Left ventricle myocardium superior (tissue), 1 donor: ENCODE measurements around the gene FJX1. TPM values are rescaled to one million over a fixed set of nuclear protein-coding genes. Genes with fewer than 3 reads are reported as not detected.
"Not testable (repeated sequence)": the region's sequence is repeated elsewhere in the genome, so short reads cannot be mapped to it uniquely, and the experiment has no call there.

Experiments used
- ATAC-seq: fragments of 200-7000 bp; cut with Tn5 transposase; one replicate; pipeline ENCODE4 v1.9.1; 2020; ENCODE audit warnings: mild to moderate bottlenecking, moderate library complexity
- DNase-seq: peaks from one replicate; pipeline ENCODE4 v3.0.0-alpha.2; 2020
- intact Hi-C: fragments of 100-400 bp; cut with micrococcal nuclease; formaldehyde crosslinking; loops from one replicate; pipeline ENCODE4 v1.11.0; 2022
- total RNA-seq: library from RNA; stranded (reverse); fragmentation: NEBNext Ultra II Directional; extraction: Animal tissue kit (Norgen Biotek cat#: 25700); gene quantifications from one replicate; pipeline ENCODE4 v1.2.1, GENCODE V29; 2021
- donor health status: DM: no; HTN: yes; CAD: no; lungs with severe emphysema.

The FJX1 gene
- total RNA-seq, 1 donor from 2014 or later, result 1.2 TPM

DNA sequence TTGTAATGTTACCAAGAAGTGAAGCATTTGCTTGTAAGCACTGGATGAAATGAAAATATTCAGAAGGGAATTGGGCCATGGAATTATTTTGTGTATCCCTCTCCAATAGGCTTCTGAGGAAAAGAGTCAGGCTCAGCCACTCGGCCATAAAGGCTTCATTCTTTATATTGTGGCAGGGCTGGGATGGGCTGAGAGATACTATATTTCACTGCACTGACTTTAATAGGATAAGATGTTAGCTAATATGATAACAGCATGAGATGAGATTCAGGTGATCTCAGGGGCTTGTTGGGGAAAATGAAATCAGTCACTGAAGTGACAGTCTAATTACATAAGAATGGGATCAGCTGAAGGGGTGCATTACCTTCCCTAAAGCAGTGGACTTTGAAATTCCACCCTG, 37.0 kb downstream of the FJX1 start:
- no peak for ATAC-seq
- intact Hi-C loops, result no loop called here
- DNase-seq, result no peak

DNA sequence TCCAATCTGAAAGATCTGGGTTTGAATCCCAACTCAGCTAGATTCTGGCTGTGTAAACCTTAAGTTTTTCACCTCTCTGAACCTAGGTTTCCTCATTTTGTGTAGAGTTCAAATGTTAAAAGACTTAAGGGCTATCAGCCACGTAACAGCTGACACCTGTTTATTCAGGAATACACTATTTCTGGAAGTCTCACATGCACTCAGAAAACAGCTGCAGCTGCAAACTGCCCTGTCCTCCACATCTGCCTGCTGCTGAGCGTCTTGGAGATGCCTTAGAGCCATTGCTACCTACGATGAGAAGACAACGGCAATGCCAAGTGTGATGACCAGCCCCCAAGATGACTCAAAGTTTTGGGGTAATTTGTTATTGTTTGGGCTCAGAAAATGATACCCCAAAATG, 37.6 kb downstream of the FJX1 start:
- ATAC-seq (no peak), DNase-seq (no peak)
- intact Hi-C loops, result no loop called here

DNA sequence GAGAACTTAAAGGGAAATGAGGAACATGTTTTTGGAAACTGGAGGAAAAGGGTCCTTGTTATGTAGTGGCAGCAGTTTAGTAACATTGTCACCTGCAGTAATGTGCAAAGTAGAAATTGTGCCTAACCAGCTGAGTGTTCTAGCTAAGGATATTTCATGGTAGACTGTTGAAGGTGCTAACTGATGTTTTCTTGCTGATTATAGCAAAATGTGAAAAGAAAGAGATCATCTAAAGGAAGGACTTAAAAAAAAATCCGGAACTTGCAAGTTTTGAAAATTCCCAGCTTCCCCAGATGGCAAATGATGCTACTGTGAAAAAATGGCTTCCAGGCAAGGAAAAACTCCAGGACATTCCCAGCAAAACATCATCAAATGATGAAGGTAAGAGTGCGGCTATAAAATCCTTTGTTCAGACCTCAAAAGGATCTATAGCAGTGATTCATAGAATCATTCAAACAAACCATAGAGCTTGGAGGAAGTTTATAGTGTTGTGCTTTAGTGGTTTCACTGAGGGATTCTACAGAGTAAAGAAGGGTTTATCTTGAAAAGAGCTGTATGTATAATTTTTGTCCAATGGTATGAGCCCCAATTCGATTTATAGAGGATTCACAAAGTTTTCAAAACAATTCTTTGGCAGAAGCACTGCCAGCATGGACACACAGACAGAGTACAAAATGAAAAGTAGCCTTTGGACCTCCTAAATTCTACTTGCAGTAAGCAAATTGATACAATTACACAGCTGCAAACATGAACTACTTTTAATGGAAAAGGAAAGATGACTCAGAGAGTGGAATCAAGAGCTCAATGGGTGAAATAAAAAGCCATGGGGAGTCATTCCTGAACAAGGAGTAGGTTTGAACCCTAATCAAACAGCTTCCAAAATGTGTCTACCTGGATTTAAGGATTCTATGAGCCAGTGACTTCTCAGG, 40.0 kb downstream of the FJX1 start:
- ATAC-seq, result no peak
- no peak for DNase-seq
- intact Hi-C loops, result no loop called here

DNA sequence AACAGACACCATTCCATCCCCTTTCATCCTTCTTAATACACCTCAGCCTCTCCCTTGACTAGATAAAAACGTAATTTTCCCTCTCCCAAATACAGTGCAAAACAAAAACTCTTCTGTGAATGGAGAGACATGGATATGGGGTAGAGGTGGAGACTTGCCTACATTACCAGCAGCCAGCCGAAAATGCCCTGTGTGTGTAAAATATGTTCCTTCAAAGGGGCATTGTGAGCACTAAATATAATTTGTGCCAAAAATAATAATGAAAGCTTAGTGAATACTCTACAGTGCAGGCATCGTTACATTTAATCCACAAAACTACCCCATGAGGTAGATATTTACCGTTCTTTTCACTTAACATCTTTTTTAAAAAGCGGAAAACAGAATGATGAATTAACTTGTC, 43.3 kb downstream of the FJX1 start:
- ATAC-seq (no peak), DNase-seq (no peak)
- intact Hi-C loops, result no loop called here

DNA sequence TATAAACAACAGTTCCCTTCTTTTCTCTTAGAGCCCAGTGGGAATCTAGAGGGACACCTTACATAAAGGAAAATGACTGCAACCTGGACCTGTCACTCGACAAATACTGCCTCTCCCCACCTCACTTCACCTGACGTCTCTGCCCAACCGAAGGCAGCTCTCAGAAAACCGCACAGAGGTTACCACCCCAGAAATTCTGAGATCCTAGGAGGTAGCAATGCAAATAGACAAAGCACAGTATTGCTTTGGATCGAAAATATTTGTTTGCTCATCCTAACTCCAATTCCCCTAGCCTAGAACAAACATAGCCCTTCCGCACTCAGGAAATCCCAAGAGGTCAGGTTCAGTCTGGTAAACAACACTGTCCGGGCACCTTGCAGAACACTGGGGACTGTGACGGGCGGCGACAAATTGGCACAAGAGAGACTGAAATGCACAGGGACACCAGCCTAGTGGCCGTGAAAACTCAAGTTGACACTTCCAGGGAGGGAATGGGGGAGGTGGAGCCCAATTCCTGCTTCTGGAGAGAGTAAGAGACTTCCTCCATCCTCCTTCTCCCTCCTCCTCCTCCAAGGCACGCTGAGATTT, 43.9 kb downstream of the FJX1 start:
- no peak for DNase-seq
- intact Hi-C loops, result no loop called here
- ATAC-seq, result peak; percentile 64

DNA sequence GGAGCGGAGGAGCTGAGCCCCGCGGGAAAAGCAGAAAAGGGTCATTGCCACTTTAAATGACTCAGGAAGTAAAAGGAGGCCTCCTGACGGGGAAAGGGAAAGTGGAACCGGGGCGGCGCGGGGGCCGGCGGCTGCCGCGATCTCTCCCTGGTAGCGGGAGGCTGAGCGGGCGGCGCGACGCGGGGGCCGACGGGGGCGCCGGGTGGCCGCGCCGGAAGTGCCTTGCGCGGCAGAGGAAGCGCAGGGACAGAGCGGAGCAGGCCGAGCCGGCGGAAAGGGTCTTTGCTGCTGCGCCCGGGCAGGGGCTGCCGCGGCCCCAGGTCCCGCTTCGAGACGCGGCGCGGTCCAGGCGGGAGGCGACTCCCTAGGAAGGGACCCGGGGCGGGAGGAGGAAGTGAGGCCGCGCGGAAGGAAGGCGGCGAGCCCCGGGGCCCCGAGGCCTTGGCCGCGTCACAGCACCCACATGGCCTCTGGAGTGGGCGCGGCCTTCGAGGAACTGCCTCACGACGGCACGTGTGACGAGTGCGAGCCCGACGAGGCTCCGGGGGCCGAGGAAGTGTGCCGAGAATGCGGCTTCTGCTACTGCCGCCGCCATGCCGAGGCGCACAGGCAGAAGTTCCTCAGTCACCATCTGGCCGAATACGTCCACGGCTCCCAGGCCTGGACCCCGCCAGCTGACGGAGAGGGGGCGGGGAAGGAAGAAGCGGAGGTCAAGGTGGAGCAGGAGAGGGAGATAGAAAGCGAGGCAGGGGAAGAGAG, 44.6 kb downstream of the FJX1 start, which contains the start of gene TRIM44:
Gene TRIM44 (plus strand): TSS at position 127 of the 759 bp plus-strand sequence. CDS start 337 bp downstream, at position 464.
- DNase-seq (peak; percentile 91), ATAC-seq (peak; percentile 97)
- intact Hi-C loops, result no loop called here

DNA sequence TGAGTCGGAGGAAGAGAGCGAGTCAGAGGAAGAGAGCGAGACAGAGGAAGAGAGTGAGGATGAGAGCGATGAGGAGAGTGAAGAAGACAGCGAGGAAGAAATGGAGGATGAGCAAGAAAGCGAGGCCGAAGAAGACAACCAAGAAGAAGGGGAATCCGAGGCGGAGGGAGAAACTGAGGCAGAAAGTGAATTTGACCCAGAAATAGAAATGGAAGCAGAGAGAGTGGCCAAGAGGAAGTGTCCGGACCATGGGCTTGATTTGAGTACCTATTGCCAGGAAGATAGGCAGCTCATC, 45.1 kb downstream of the FJX1 start:
- intact Hi-C loops, result no loop called here
- ATAC-seq, result no peak
- DNase-seq, result no peak

DNA sequence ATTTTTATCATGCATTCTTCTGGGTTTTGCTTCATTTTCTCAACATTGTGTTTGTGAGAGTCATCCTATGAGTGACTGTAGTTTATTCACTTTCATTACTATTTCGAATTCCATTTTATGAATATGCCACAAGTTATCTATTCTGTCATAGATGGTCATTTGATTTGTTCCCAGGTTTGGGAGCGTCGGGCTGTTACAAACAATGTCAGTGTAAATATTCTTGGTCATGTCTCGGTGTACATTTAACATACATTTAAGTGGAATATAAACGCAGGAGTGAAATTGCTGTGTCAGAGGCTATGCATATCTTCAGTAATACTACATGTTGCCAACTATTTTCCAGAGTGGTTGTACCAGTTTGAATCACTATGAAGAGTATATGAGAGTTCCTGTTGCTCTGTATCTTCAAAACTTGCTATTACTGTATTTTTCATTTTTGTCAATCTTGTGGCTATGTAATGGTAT, 46.7 kb downstream of the FJX1 start:
- ATAC-seq, result no peak
- intact Hi-C loops, result no loop called here
- no peak for DNase-seq

DNA sequence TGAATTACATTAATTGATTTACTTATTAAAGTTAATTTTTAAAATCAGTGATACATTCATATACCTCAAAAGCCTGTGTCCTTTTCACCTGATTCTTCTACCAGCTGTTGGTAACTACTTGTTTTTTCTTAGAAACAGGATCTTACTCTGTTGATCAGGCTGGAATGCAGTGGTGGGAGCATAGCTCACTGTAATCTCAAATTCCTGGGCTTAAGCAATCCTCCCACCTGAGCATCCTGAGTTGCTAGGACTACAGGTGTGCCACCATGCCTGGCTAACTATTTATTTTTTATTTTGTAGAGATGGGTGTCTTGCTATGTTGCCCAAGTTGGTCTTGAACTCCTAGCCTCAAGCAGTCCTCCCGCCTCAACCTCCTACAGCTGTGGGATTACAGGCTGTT, 49.0 kb downstream of the FJX1 start:
- ATAC-seq (no peak), DNase-seq (no peak)
- intact Hi-C loops, result no loop called here

DNA sequence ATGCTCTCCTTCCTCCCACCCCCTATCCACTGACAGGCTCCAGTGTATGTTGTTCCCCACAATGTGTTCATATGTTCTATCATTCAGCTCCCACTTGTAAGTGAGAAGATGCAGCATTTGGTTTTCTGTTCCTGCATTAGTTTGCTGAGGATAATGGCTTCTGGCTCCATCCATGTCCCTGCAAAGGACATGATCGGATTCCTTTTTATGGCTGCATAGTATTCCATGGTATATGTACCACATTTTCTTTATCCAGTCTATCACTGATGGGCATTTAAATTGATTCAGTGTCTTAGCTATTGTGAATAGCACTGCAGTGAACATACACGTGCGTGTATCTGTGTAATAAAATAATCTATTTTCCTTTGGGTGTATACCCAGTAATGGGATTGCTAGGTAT, 50.1 kb downstream of the FJX1 start:
- intact Hi-C loops, ATAC-seq, DNase-seq: not testable (repeated sequence)

Other genes with a start within 250 kb of the FJX1 start
- 2.7 TPM for gene SLC1A2, start 198.9 kb upstream of the FJX1 start, total RNA-seq
- gene PAMR1, start 92.8 kb upstream of the FJX1 start, total RNA-seq, result 12.4 TPM
- 38.5 TPM for gene TRIM44, start 44.3 kb downstream of the FJX1 start, total RNA-seq